HepG2 (cell line): ENCODE measurements around the gene TRAPPC1. TPM values are rescaled to one million over a fixed set of nuclear protein-coding genes. Genes with fewer than 3 reads are reported as not detected.

Source experiments
- CTCF ChIP-seq: sonication (generic); formaldehyde crosslinking; IDR thresholded peaks from 2 replicates; pipeline ENCODE4 v1.5.0; 2020; ENCODE audit warnings: mild to moderate bottlenecking, missing genetic modification reagents, moderate library complexity
- DBP ChIP-seq: sonication (generic); formaldehyde crosslinking; IDR thresholded peaks from 2 replicates; pipeline ENCODE4 v1.4.0; 2020; ENCODE audit warnings: missing genetic modification reagents; ENCODE audit errors: not compliant biosample characterization
- DR1 ChIP-seq: sonication (generic); formaldehyde crosslinking; IDR thresholded peaks from 2 replicates; pipeline ENCODE4 v1.8.0; 2021; ENCODE audit warnings: mild to moderate bottlenecking, missing genetic modification reagents, inconsistent platforms
- HDAC1 ChIP-seq: sonication (generic); formaldehyde crosslinking; IDR thresholded peaks from 2 replicates; pipeline ENCODE4 v1.5.1; 2020; ENCODE audit warnings: mild to moderate bottlenecking, missing genetic modification reagents
- LCORL ChIP-seq, 2 experiments: fragments of 450-650 bp in 1 of 2; sonication (generic) in 1 of 2; formaldehyde crosslinking in 1 of 2; IDR thresholded peaks; 2 replicates each; pipeline versions ENCODE4 v1.5.0 to v1.6.1; 2017 to 2020; ENCODE audit warnings: antibody characterized with exemption in 1 of 2, missing genetic modification reagents in 1 of 2
- PLRG1 ChIP-seq: fragments of 450-650 bp; conservative IDR thresholded peaks from 2 replicates; pipeline ENCODE4 v1.6.1; 2016
- SOX13 ChIP-seq, 3 experiments: fragments of 450-650 bp in 1 of 3; sonication (generic) in 1 of 3; formaldehyde crosslinking in 1 of 3; IDR thresholded peaks in 2 of 3; conservative IDR thresholded peaks in 1 of 3; 2 replicates each; pipeline versions ENCODE4 v1.5.0 to v1.6.1; 2016 to 2020; ENCODE audit warnings: antibody characterized with exemption in 1 of 3, mild to moderate bottlenecking in 1 of 3, missing compliant biosample characterization in 1 of 3, missing genetic modification reagents in 1 of 3, moderate library complexity in 1 of 3
- TAF15 ChIP-seq: fragments of 200-400 bp; formaldehyde crosslinking; IDR thresholded peaks from one replicate; pipeline ENCODE4 v1.6.1; 2018; ENCODE audit warnings: mild to moderate bottlenecking, low read depth, low read length; ENCODE audit not compliant: poor library complexity, severe bottlenecking
- ZIK1 ChIP-seq: sonication (generic); formaldehyde crosslinking; IDR thresholded peaks from 2 replicates; pipeline ENCODE4 v1.5.0; 2020; ENCODE audit warnings: mild to moderate bottlenecking, low read depth, missing genetic modification reagents, borderline replicate concordance
- ZNF33B ChIP-seq: sonication (generic); formaldehyde crosslinking; IDR thresholded peaks from 2 replicates; pipeline ENCODE4 v1.5.1; 2020; ENCODE audit warnings: mild to moderate bottlenecking, missing genetic modification reagents
- ZNF451 ChIP-seq: sonication (generic); formaldehyde crosslinking; IDR thresholded peaks from 2 replicates; pipeline ENCODE4 v1.5.0; 2020; ENCODE audit warnings: mild to moderate bottlenecking, missing genetic modification reagents
- polyA plus RNA-seq, 8 experiments: library from polyadenylated mRNA; depleted of rRNA in 3 of 8; stranded (reverse) in 7 of 8; unstranded in 1 of 8; fragments of >200 nt; fragmentation: Illumina TruSeq in 4 of 8; extraction: Trizol in 4 of 8; gene quantifications; 2 replicates each; pipeline versions ENCODE4 v1.2.1 to v1.2.3, GENCODE V29; 2011 to 2016; ENCODE audit warnings: low read depth in 4 of 8, missing spikeins in 1 of 8, mixed read lengths in 1 of 8; ENCODE audit not compliant: insufficient read depth in 1 of 8
- total RNA-seq, 5 experiments: library from RNA; depleted of rRNA; stranded (reverse); fragments of >200 nt; fragmentation: Illumina TruSeq; extraction: Trizol; gene quantifications; 2 replicates each; pipeline ENCODE4 v1.2.3, GENCODE V29; 2016; ENCODE audit warnings: low read depth in 1 of 5
- TF ChIP-seq, protein P1 (sequence below): sonication (generic); formaldehyde crosslinking; IDR thresholded peaks from 2 replicates; pipeline ENCODE4 v1.4.0; 2020; ENCODE audit warnings: missing genetic modification reagents

TRAPPC1 gene
- total and polyA plus RNA-seq, 2 of the 13 experiments (the other 11 are each of a cell fraction or from before 2014, with no cell fraction given), result 28.1 to 44.9 TPM

DNA sequence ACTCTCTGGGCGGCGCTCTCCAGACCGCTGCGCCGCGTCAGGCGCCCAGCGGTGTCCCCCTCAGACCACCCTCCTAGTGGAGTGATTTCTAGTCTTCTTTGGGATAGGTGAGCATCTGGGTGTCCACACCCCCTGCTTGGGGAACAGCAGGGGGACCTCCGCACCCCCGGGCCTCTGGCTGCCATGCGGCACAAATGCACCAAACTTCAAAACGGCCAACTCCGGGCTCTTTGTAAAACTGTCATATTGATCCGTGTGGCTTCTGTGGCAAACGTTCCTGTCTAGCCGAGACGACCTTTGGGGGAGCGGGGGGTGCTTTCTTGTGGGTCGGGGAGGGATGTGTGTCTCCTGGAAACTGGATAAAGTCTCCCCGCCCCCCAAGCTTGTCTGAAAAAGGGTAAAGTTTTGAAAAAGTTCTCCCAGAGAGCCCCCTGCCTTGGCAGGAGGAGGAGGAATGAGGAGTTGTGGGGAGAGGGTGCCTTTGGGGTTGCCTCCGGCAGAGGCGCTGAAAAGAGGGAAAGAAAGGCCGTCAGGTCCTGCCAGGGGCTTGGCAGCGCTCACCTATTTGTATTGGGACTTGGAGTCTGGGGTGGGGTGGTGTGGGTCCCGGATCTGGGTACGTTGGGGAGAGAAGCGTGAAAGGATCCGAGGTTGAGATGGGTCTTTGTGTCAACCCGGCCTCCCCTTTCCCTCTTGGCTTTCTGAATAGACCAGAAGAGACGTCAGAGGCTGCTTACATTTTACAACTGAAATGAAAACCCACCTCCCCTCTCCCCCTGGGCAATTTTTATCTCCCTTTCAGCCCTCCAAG, 45.3 kb downstream of the TRAPPC1 start (continued):
- no peak for TF ChIP-seq DBP (CRISPR knock-in tag)
- TF ChIP-seq DR1 (CRISPR knock-in tag), result no peak
- no peak for TF ChIP-seq TAF15
- TF ChIP-seq ZIK1 (CRISPR knock-in tag), result no peak
- no peak for TF ChIP-seq ZNF451 (CRISPR knock-in tag)
- TF ChIP-seq, protein P1, sequence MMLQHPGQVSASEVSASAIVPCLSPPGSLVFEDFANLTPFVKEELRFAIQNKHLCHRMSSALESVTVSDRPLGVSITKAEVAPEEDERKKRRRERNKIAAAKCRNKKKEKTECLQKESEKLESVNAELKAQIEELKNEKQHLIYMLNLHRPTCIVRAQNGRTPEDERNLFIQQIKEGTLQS, result peak; percentile 17; the same call in 1 of the 2 replicates
- peak; percentile 1; the same call in 1 of the 2 replicates for TF ChIP-seq CTCF (CRISPR knock-in tag)
- TF ChIP-seq ZNF33B (CRISPR knock-in tag), result no peak
- no peak for TF ChIP-seq SOX13 (IDR thresholded peaks at IDR 0.05)
- no peak for TF ChIP-seq SOX13 (CRISPR knock-in tag; conservative IDR thresholded peaks at IDR 0.05 in 1 of 2, IDR thresholded peaks at IDR 0.05 in 1 of 2)
- no peak for TF ChIP-seq LCORL (IDR thresholded peaks at IDR 0.05)
- TF ChIP-seq LCORL (CRISPR knock-in tag; IDR thresholded peaks at IDR 0.05), result 0 out of 2 replicates have a peak, but pooled peaks have one; percentile 26
- TF ChIP-seq PLRG1, result no peak
- 0 out of 2 replicates have a peak, but pooled peaks have one; percentile 0 for TF ChIP-seq HDAC1 (CRISPR knock-in tag)
